Measurements from ENCODE around the gene TIGD3.

The TIGD3 gene

GRCh38 chr11:65402790-65403189 lies 48.2 kb downstream of the TIGD3 start:
- Histone ChIP-seq H3K4me1 (ENCODE audit: insufficient read depth, low read length) (no peaks in the 10 kb centered on the region), H3K4me3 (ENCODE audit: low read length) (no peak overlapping the region), H3K36me3 (ENCODE audit: insufficient read depth, low read length) (peaks cover 36% of the 10 kb centered on the region), H3K27me3 (ENCODE audit: insufficient read depth, low read length) (no peaks in the 10 kb centered on the region), H2AFZ (ENCODE audit: low read depth, low read length) (no peak overlapping the region), H3K9me3 (ENCODE audit: low read length) (no peaks in the 10 kb centered on the region)

GRCh38 chr11:65403607-65404121 lies 49.1 kb downstream of the TIGD3 start:
- no peaks in the 10 kb centered on the region for H3K27me3 ChIP-seq (ENCODE audit: insufficient read depth, low read length)
- H3K4me1 ChIP-seq (ENCODE audit: insufficient read depth, low read length): no peaks in the 10 kb centered on the region
- peaks cover 33% of the 10 kb centered on the region for H3K36me3 ChIP-seq (ENCODE audit: insufficient read depth, low read length)
- H2AFZ ChIP-seq (ENCODE audit: low read depth, low read length): no peak overlapping the region
- H3K9me3 ChIP-seq (ENCODE audit: low read length): no peaks in the 10 kb centered on the region
- H3K4me3 ChIP-seq (ENCODE audit: low read length): no peak overlapping the region

DNA sequence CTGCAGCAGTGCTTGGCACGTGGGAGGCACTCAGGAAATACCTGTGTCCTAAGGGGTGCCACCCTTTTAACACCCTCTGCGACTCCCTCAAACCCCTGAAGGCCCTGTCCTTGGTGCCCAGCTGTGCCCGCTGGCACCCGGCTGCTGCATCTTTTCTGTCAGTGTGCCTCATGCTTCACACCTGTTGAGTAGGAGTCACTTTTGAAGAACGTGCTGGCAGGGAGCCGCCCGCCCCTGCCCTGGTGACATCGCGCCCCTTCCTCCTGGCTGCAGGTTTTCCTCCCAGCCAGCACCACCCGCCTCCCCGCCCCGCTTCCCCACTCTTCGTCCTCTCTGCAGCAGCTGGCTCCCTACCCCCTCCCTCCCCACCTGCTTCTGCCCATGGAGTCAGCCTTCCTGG lies 49.7 kb downstream of the TIGD3 start:
- peaks cover 33% of the 10 kb centered on the region for H3K36me3 ChIP-seq (ENCODE audit: insufficient read depth, low read length)
- H3K4me3 ChIP-seq (ENCODE audit: low read length): no peak overlapping the region
- H3K27me3 ChIP-seq (ENCODE audit: insufficient read depth, low read length): no peaks in the 10 kb centered on the region
- H2AFZ ChIP-seq (ENCODE audit: low read depth, low read length): no peak overlapping the region
- H3K9me3 ChIP-seq (ENCODE audit: low read length): no peaks in the 10 kb centered on the region
- H3K4me1 ChIP-seq (ENCODE audit: insufficient read depth, low read length): no peaks in the 10 kb centered on the region

DNA sequence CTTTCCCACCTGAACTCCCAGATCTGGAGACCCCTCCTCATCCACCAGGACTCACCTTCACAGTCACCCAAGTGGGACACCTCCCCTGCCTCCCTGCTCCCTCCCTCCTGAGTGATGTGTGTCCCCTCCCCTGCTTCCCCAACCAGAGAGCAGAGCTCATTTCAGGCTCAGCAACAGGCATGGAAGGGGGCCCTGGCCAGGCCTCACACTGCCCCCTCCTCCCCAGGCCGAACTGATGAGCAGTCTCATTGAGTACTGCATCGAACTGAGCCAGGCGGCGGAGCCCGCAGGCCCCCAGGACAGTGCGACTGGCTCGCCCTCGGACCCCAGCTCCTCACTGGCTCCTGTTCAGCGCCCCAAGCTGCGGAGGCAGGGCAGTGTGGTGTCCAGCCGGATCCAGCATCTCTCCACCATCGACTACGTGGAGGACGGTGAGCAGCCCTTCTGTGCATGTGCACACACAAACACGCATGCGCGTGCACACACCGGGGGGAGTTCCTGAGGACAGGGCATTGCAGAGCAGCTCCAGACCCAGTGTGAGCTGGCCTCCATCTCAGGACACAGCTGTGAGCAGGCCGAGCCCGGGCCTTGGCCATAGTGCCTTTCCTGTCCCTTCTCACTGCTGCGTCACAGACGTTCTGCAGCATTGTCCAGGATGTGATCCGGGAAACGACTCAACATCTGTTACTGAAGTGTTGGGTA lies 50.2 kb downstream of the TIGD3 start:
- Histone ChIP-seq H3K4me3 (ENCODE audit: low read length) (no peak overlapping the region), H3K9me3 (ENCODE audit: low read length) (no peaks in the 10 kb centered on the region), H3K36me3 (ENCODE audit: insufficient read depth, low read length) (peaks cover 28% of the 10 kb centered on the region), H3K4me1 (ENCODE audit: insufficient read depth, low read length) (no peaks in the 10 kb centered on the region), H2AFZ (ENCODE audit: low read depth, low read length) (no peak overlapping the region), H3K27me3 (ENCODE audit: insufficient read depth, low read length) (no peaks in the 10 kb centered on the region)
